HEK293 (cell line): ENCODE measurements around the gene SLC22A12.
A peak's percentile ranks its signal among the peaks of the same experiment; 100 is the strongest.

Experiments used
- CTCF ChIA-PET: fragments of 350-600 bp; formaldehyde crosslinking; extraction: SDS; loops from one replicate; lab custom pipeline; 2021; ENCODE audit warnings: antibody characterized with exemption; lab: Yijun Ruan, JAX
- POLR2A ChIA-PET: fragments of 300-600 bp; formaldehyde crosslinking; extraction: SDS; loops from one replicate; lab custom pipeline; 2020; ENCODE audit warnings: antibody characterized with exemption, inconsistent platforms; lab: Yijun Ruan, JAX
- H3K27ac ChIP-seq: fragments of 200-500 bp; sonication (Bioruptor generic); 2 replicates; pipeline ENCODE4 v1.5.1; 2014; ENCODE audit warnings: low read depth, low read length, control low read depth, inconsistent platforms; ENCODE audit errors: extremely low read depth
- H3K36me3 ChIP-seq, 2 experiments: fragments of 200-500 bp in 1 of 2; sonication (Bioruptor generic) in 1 of 2; 1 replicate in 1 of 2; 2 replicates in 1 of 2; pipeline ENCODE4 v1.5.1; 2014 to 2017; ENCODE audit warnings: inconsistent platforms in 2 of 2, low read length in 2 of 2; ENCODE audit not compliant: control insufficient read depth in 2 of 2, insufficient read depth in 1 of 2
- H3K4me1 ChIP-seq: fragments of 200-500 bp; sonication (Bioruptor generic); 2 replicates; pipeline ENCODE4 v1.5.1; 2014; ENCODE audit warnings: mild to moderate bottlenecking, low read length, inconsistent platforms; ENCODE audit not compliant: control insufficient read depth, insufficient read depth
- H3K4me3 ChIP-seq: 2 replicates; pipeline ENCODE4 v1.5.1; 2011; ENCODE audit warnings: low read depth, mild to moderate bottlenecking, control low read depth, low read length, moderate library complexity
- H3K9me3 ChIP-seq: fragments of 200-500 bp; sonication (Bioruptor generic); 2 replicates; pipeline ENCODE4 v1.5.1; 2014; ENCODE audit warnings: low read depth, low read length, inconsistent platforms; ENCODE audit not compliant: control insufficient read depth, insufficient read depth
- EGR2 ChIP-seq: fragments of 450-650 bp; formaldehyde crosslinking; IDR thresholded peaks from 2 replicates; pipeline ENCODE4 v1.5.1; 2016; ENCODE audit warnings: low read depth, missing biosample characterization, missing genetic modification characterization
- GLI2 ChIP-seq: fragments of 450-650 bp; formaldehyde crosslinking; IDR thresholded peaks from 2 replicates; pipeline ENCODE4; 2017; ENCODE audit warnings: missing biosample characterization, missing genetic modification characterization, low read depth, borderline replicate concordance
- HOXC10 ChIP-seq: sonication (generic); formaldehyde crosslinking; IDR thresholded peaks from 2 replicates; pipeline ENCODE4 v1.8.1; 2023; ENCODE audit warnings: mild to moderate bottlenecking, missing genetic modification reagents
- PATZ1 ChIP-seq: fragments of 450-650 bp; formaldehyde crosslinking; IDR thresholded peaks from 2 replicates; pipeline ENCODE4 v1.5.1; 2016; ENCODE audit warnings: missing biosample characterization, missing genetic modification characterization
- RBAK ChIP-seq: fragments of 450-650 bp; formaldehyde crosslinking; IDR thresholded peaks from 2 replicates; pipeline ENCODE4 v1.5.1; 2016; ENCODE audit warnings: missing biosample characterization, missing genetic modification characterization
- REST ChIP-seq: fragments of 450-650 bp; formaldehyde crosslinking; IDR thresholded peaks from 2 replicates; pipeline ENCODE4 v1.5.1; 2016; ENCODE audit warnings: missing biosample characterization, missing genetic modification characterization
- SCRT1 ChIP-seq: fragments of 450-650 bp; formaldehyde crosslinking; IDR thresholded peaks from 2 replicates; pipeline ENCODE4 v1.5.1; 2016; ENCODE audit warnings: missing biosample characterization, missing genetic modification characterization, borderline replicate concordance
- SP3 ChIP-seq: fragments of 450-650 bp; formaldehyde crosslinking; IDR thresholded peaks from 2 replicates; pipeline ENCODE4 v1.5.1; 2016; ENCODE audit warnings: missing biosample characterization, missing genetic modification characterization
- ZFHX2 ChIP-seq: fragments of 450-650 bp; formaldehyde crosslinking; conservative IDR thresholded peaks from 2 replicates; pipeline ENCODE4 v1.5.1; 2016; ENCODE audit warnings: missing biosample characterization, missing genetic modification characterization
- ZNF114 ChIP-seq: fragments of 450-650 bp; formaldehyde crosslinking; IDR thresholded peaks from 2 replicates; pipeline ENCODE4 v1.5.0; 2017; ENCODE audit warnings: missing biosample characterization, missing genetic modification characterization
- ZNF266 ChIP-seq: fragments of 450-650 bp; formaldehyde crosslinking; IDR thresholded peaks from 2 replicates; pipeline ENCODE4 v1.5.1; 2016; ENCODE audit warnings: missing biosample characterization, missing genetic modification characterization, low read depth
- ZNF274 ChIP-seq, 2 experiments: fragments of 200-500 bp in 1 of 2; fragments of 450-650 bp in 1 of 2; sonication (Bioruptor generic) in 1 of 2; formaldehyde crosslinking in 1 of 2; IDR thresholded peaks; 2 replicates each; pipeline versions ENCODE4 v1.5.1 to v1.6.1; 2014 to 2016; ENCODE audit warnings: borderline replicate concordance in 1 of 2, inconsistent platforms in 1 of 2, low read length in 1 of 2, missing biosample characterization in 1 of 2, missing genetic modification characterization in 1 of 2
- ZNF324 ChIP-seq: fragments of 450-650 bp; formaldehyde crosslinking; IDR thresholded peaks from 2 replicates; pipeline ENCODE4 v1.5.1; 2016; ENCODE audit warnings: missing biosample characterization, missing genetic modification characterization
- ZNF398 ChIP-seq: fragments of 450-650 bp; formaldehyde crosslinking; IDR thresholded peaks from 2 replicates; pipeline ENCODE4 v1.5.1; 2017; ENCODE audit warnings: missing biosample characterization, missing genetic modification characterization
- ZNF404 ChIP-seq: fragments of 450-650 bp; formaldehyde crosslinking; IDR thresholded peaks from 2 replicates; pipeline ENCODE4 v1.5.1; 2017; ENCODE audit warnings: missing biosample characterization, missing genetic modification characterization
- ZNF433 ChIP-seq: fragments of 450-650 bp; formaldehyde crosslinking; IDR thresholded peaks from 2 replicates; pipeline ENCODE4 v1.5.1; 2016; ENCODE audit warnings: missing biosample characterization, missing genetic modification characterization, low read depth
- ZNF530 ChIP-seq: fragments of 450-650 bp; formaldehyde crosslinking; IDR thresholded peaks from 2 replicates; pipeline ENCODE4 v1.5.1; 2016; ENCODE audit warnings: low read depth, missing biosample characterization, missing genetic modification characterization
- ZNF558 ChIP-seq: fragments of 450-650 bp; formaldehyde crosslinking; IDR thresholded peaks from 2 replicates; pipeline ENCODE4 v1.5.1; 2016; ENCODE audit warnings: missing biosample characterization, missing genetic modification characterization
- ZNF600 ChIP-seq: fragments of 450-650 bp; formaldehyde crosslinking; IDR thresholded peaks from 2 replicates; pipeline ENCODE4 v1.5.1; 2016; ENCODE audit warnings: missing biosample characterization, missing genetic modification characterization

Gene SLC22A12

GRCh38 chr11:64627371-64627770 is 36.4 kb downstream of the SLC22A12 start:
- H3K36me3 ChIP-seq: no peaks in the 10 kb centered on the region
- POLR2A ChIA-PET: no interaction called here
- H3K4me1 ChIP-seq: no peaks in the 10 kb centered on the region
- CTCF ChIA-PET: interaction anchor here (0.7 kb wide), 1 partner anchor 483 kb away, joined by 3 read pairs; no protein-coding TSS in a partner anchor
- no peak overlapping the region for H3K4me3 ChIP-seq
- no peak overlapping the region for H3K27ac ChIP-seq
- TF ChIP-seq REST (tag by site-specific recombination) (no peak), ZNF274 (IDR thresholded peaks at IDR 0.05; ENCODE audit: low read length) (no peak), ZNF274 (tag by site-specific recombination; IDR thresholded peaks at IDR 0.05; ENCODE audit: borderline replicate concordance) (no peak), ZNF433 (tag by site-specific recombination) (no peak), ZNF600 (no peak), ZNF266 (tag by site-specific recombination) (no peak), SCRT1 (tag by site-specific recombination) (no peak), ZNF404 (tag by site-specific recombination) (no peak), PATZ1 (tag by site-specific recombination) (no peak), RBAK (tag by site-specific recombination) (no peak), GLI2 (tag by site-specific recombination) (no peak), ZNF324 (no peak)
- no peaks in the 10 kb centered on the region for H3K9me3 ChIP-seq

- no peaks in the 10 kb centered on the region for H3K9me3 ChIP-seq
- ChIA-PET CTCF (no interaction called here), POLR2A (no interaction called here)
- H3K4me1 ChIP-seq: no peaks in the 10 kb centered on the region
- H3K27ac ChIP-seq: no peak overlapping the region
- no peaks in the 10 kb centered on the region for H3K36me3 ChIP-seq
- H3K4me3 ChIP-seq: no peak overlapping the region
- TF ChIP-seq ZNF114 (tag by site-specific recombination) (no peak), HOXC10 (CRISPR knock-in tag) (no peak), SP3 (tag by site-specific recombination) (no peak), ZNF530 (tag by site-specific recombination) (no peak), ZNF398 (tag by site-specific recombination) (no peak), ZNF558 (tag by site-specific recombination) (no peak), ZFHX2 (tag by site-specific recombination) (peak; percentile 62), EGR2 (tag by site-specific recombination) (peak; percentile 73)
Observed at GRCh38 chr11:64628596-64628995, 37.6 kb downstream of the SLC22A12 start.
